K562 (cell line): ENCODE data around the gene COA5. TPM values are rescaled to one million over a fixed set of nuclear protein-coding genes. Genes with fewer than 3 reads are reported as not detected.

ENCODE experiments used
- ASH1L ChIP-seq: fragments of 450-650 bp; IDR thresholded peaks from 2 replicates; pipeline ENCODE4 v1.6.1; 2018; ENCODE audit warnings: borderline replicate concordance, mild to moderate bottlenecking, low read depth; ENCODE audit not compliant: partially characterized antibody
- CBX2 ChIP-seq: fragments of 200-600 bp; sonication (generic); IDR thresholded peaks from one replicate; pipeline ENCODE4 v1.6.1; 2012; ENCODE audit warnings: mild to moderate bottlenecking, low read length, inconsistent platforms; ENCODE audit not compliant: insufficient read depth, poor library complexity, severe bottlenecking
- NR2F6 ChIP-seq: fragments of 450-650 bp; formaldehyde crosslinking; IDR thresholded peaks from 2 replicates; pipeline ENCODE4 v1.4.0; 2020; ENCODE audit warnings: mild to moderate bottlenecking
- PHB2 ChIP-seq: fragments of 450-650 bp; IDR thresholded peaks from 2 replicates; pipeline ENCODE4 v1.6.1; 2017; ENCODE audit warnings: low read depth
- POLR2H ChIP-seq: IDR thresholded peaks from 2 replicates; pipeline ENCODE4 v1.6.1; 2016; ENCODE audit warnings: missing genetic modification characterization, low read depth, mild to moderate bottlenecking, control low read depth, missing compliant biosample characterization, moderate library complexity
- SLC30A9 ChIP-seq: fragments of 250-450 bp; sonication (Bioruptor Pico); IDR thresholded peaks from 2 replicates; pipeline ENCODE4 v1.8.0; 2022; ENCODE audit warnings: mild to moderate bottlenecking, moderate library complexity
- polyA plus RNA-seq, 8 experiments: library from polyadenylated mRNA; depleted of rRNA in 4 of 8; stranded (reverse) in 5 of 8; unstranded in 3 of 8; fragments of >200 nt; fragmentation: Nextera tagmentation in 2 of 8; fragmentation: Illumina TruSeq in 1 of 8; extraction: Ambion mirVana in 2 of 8; extraction: Trizol in 1 of 8; gene quantifications; 2 replicates each; pipeline versions ENCODE4 v1.2.1 to v1.2.3, GENCODE V29; 2011 to 2014; ENCODE audit warnings: inconsistent platforms in 1 of 8, missing spikeins in 1 of 8
- total RNA-seq, 7 experiments: library from RNA; depleted of rRNA in 6 of 7; stranded (reverse); fragments of >200 nt in 6 of 7; fragmentation: Illumina TruSeq in 2 of 7; extraction: Trizol in 2 of 7; gene quantifications; 2 replicates each; pipeline versions ENCODE4 v1.2.1 to v1.2.3, GENCODE V29; 2011 to 2021; ENCODE audit warnings: low replicate concordance in 1 of 7
- TF ChIP-seq, protein P1 (sequence below): fragments of 250-450 bp; sonication (Bioruptor Pico); IDR thresholded peaks from 2 replicates; pipeline ENCODE4 v1.5.0; 2021
- TF ChIP-seq, protein P2 (sequence below), 2 experiments: fragments of 450-650 bp in 1 of 2; sonication (generic) in 1 of 2; formaldehyde crosslinking in 1 of 2; IDR thresholded peaks; 2 replicates each; pipeline versions ENCODE4 v1.7.1 to v1.9.0; 2016 to 2022; ENCODE audit warnings: inconsistent platforms in 1 of 2, mild to moderate bottlenecking in 1 of 2, missing genetic modification reagents in 1 of 2

COA5 gene
- total and polyA plus RNA-seq, 9 of the 15 experiments (the other 6 are each of a cell fraction or from before 2014, with no cell fraction given) = 17.9 to 77.6 (median 33.4) TPM

- TF ChIP-seq NR2F6 (CRISPR knock-in tag) = no peak
- TF ChIP-seq PHB2 = no peak
- TF ChIP-seq, protein P1, sequence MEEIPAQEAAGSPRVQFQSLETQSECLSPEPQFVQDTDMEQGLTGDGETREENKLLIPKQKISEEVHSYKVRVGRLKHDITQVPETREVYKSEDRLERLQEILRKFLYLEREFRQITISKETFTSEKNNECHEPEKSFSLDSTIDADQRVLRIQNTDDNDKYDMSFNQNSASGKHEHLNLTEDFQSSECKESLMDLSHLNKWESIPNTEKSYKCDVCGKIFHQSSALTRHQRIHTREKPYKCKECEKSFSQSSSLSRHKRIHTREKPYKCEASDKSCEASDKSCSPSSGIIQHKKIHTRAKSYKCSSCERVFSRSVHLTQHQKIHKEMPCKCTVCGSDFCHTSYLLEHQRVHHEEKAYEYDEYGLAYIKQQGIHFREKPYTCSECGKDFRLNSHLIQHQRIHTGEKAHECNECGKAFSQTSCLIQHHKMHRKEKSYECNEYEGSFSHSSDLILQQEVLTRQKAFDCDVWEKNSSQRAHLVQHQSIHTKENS = no peak
- TF ChIP-seq ASH1L = no peak
- TF ChIP-seq, protein P2, sequence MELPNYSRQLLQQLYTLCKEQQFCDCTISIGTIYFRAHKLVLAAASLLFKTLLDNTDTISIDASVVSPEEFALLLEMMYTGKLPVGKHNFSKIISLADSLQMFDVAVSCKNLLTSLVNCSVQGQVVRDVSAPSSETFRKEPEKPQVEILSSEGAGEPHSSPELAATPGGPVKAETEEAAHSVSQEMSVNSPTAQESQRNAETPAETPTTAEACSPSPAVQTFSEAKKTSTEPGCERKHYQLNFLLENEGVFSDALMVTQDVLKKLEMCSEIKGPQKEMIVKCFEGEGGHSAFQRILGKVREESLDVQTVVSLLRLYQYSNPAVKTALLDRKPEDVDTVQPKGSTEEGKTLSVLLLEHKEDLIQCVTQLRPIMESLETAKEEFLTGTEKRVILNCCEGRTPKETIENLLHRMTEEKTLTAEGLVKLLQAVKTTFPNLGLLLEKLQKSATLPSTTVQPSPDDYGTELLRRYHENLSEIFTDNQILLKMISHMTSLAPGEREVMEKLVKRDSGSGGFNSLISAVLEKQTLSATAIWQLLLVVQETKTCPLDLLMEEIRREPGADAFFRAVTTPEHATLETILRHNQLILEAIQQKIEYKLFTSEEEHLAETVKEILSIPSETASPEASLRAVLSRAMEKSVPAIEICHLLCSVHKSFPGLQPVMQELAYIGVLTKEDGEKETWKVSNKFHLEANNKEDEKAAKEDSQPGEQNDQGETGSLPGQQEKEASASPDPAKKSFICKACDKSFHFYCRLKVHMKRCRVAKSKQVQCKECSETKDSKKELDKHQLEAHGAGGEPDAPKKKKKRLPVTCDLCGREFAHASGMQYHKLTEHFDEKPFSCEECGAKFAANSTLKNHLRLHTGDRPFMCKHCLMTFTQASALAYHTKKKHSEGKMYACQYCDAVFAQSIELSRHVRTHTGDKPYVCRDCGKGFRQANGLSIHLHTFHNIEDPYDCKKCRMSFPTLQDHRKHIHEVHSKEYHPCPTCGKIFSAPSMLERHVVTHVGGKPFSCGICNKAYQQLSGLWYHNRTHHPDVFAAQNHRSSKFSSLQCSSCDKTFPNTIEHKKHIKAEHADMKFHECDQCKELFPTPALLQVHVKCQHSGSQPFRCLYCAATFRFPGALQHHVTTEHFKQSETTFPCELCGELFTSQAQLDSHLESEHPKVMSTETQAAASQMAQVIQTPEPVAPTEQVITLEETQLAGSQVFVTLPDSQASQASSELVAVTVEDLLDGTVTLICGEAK (IDR thresholded peaks at IDR 0.05) = no peak
- TF ChIP-seq, protein P2 (CRISPR knock-in tag; IDR thresholded peaks at IDR 0.05) = no peak
- no peak for TF ChIP-seq SLC30A9 (CRISPR knock-in tag)
- no peak for TF ChIP-seq CBX2
- TF ChIP-seq POLR2H = no peak
Measured at GRCh38 chr2:98647636-98648035, 39.3 kb upstream of the COA5 start (continued).
